K562 treated with DMSO at 1 percent for 12 hours (cell line): ENCODE results near the gene TRIM4. TPM values are rescaled to one million over a fixed set of nuclear protein-coding genes. Genes with fewer than 3 reads are reported as not detected.

Experiments used
- total RNA-seq: library from RNA; unstranded; fragments of 300-600 nt; gene quantifications from 2 replicates; pipeline ENCODE4 v1.2.3, GENCODE V29; 2022; ENCODE audit not compliant: insufficient read depth

TRIM4 gene, protein sequence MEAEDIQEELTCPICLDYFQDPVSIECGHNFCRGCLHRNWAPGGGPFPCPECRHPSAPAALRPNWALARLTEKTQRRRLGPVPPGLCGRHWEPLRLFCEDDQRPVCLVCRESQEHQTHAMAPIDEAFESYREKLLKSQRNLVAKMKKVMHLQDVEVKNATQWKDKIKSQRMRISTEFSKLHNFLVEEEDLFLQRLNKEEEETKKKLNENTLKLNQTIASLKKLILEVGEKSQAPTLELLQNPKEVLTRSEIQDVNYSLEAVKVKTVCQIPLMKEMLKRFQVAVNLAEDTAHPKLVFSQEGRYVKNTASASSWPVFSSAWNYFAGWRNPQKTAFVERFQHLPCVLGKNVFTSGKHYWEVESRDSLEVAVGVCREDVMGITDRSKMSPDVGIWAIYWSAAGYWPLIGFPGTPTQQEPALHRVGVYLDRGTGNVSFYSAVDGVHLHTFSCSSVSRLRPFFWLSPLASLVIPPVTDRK
- total RNA-seq, result 22.1 and 47.3 TPM in 2 replicates

DNA sequence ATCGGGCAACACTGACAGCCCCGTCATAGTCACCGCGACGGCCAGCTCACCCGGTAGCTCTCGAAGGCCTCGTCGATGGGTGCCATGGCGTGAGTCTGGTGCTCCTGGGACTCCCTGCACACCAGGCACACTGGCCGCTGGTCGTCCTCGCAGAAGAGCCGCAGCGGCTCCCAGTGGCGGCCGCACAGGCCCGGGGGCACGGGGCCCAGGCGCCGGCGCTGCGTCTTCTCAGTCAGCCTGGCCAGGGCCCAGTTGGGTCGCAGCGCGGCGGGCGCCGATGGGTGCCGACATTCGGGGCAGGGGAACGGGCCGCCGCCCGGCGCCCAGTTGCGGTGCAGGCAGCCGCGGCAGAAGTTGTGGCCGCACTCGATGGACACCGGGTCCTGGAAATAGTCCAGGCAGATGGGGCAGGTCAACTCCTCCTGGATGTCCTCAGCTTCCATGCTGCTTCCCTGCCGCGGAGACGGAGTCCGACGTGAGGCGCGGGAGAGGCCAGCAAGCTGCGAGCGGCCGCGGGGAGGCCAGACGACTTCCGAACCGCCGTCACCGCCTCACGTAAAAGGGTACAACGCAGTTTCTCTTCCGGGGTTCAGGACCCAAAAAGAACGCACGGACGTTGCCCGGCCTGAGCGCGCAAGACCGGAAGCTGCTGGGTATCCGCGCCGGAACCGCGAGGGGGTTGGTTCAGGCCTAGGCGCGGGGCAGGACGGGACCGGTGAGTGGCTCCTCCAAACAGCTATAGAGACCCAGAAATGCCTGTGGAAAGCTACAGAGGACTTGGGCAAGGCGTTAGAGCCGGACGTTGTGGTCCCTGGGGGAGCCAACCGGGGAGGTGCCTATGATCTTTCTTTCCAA is at the start of gene TRIM4:
Gene TRIM4, minus strand, starts transcription at position 572 of the 855 bp plus-strand sequence. Its CDS starts 129 bp downstream, at position 443.

DNA sequence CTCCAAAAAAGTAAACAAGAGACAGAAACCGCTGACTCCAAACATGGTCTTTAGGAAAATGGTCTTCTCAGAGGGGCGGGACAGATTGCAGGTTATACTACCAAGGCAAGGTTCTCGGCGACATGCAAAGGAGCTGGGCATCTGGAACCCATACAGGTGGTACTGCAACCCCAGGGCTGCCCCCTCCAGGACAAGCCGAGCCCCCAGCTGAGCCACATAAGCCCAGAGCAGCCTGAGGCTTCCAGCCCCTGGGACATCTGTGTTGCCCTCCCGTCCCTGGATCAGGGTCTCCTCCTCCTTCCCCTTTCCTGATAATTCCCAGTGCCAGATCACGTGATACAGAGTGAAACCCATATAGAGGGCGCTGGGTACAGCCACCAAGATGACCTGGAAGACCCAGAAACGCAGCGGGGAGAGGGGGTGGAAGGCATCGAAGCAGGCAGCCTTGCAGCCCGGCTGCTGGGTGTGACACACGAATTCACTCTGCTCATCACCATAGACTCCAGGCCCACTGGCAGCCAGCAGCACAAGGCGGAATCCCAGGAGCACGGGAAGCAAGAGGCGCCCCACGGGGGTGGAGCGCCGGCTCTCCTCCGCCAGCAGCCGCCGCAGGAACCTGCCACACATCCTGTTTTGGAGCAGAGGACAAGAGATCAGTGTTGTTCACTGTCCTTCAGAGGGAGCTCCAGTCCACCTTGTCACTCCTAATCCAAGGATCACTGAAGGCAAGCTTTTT is 9.8 kb upstream of the TRIM4 start, which contains the start of gene GJC3:
Gene GJC3, minus strand, starts transcription at position 627 of the 736 bp plus-strand sequence. Its CDS starts 0 bp downstream, at position 627.

DNA sequence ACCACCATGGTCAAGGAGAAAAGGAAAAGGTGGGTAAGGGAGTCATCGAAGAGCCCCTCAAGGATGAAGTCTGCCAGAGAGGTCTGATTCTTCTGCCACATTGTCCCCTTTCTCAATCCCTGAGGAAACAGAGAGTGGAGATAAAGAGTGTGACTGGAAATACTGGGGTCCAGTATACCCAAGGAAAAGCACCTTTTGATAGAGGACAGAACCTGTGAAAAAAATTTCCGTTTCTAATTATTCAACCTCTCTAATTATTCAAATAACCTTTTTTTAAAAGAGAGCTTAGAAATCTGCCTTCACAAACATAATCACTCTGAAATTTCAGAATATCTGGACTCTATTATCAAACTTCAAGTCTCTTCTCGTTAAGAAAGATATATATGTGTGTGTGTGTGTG is 42.4 kb downstream of the TRIM4 start, which contains the start of gene OR2AE1:
Gene OR2AE1, minus strand, starts transcription at position 101 of the 400 bp plus-strand sequence. Its CDS starts 0 bp downstream, at position 101.

Other genes starting within 250 kb of the TRIM4 start
- 3.2 and 11.1 TPM in 2 replicates for gene CYP3A5, start 239.5 kb downstream of the TRIM4 start, total RNA-seq
- not detected in 2 replicates for gene CYP3A7, start 184.3 kb downstream of the TRIM4 start, total RNA-seq
- gene CYP3A4, start 135.3 kb downstream of the TRIM4 start, total RNA-seq, result not detected in 2 replicates
- gene CYP3A43, start 91.5 kb downstream of the TRIM4 start, total RNA-seq, result not detected in 2 replicates
- gene OR2AE1, start 42.5 kb downstream of the TRIM4 start, total RNA-seq, result not detected in 2 replicates
- gene GJC3, start 10.1 kb upstream of the TRIM4 start, total RNA-seq, result not detected in 2 replicates
- gene AZGP1, start 56.5 kb upstream of the TRIM4 start, total RNA-seq, result not detected in 2 replicates
- gene ZKSCAN1, start 96.1 kb upstream of the TRIM4 start, total RNA-seq, result 7.7 and 24.0 TPM in 2 replicates
- gene ZSCAN21, start 130.2 kb upstream of the TRIM4 start, total RNA-seq, result 8.9 and 17.0 TPM in 2 replicates
- gene ZNF3, start 162.2 kb upstream of the TRIM4 start, total RNA-seq, result 20.8 and 32.0 TPM in 2 replicates
- 137 and 153 TPM in 2 replicates for gene COPS6, start 169.4 kb upstream of the TRIM4 start, total RNA-seq
- 428 and 455 TPM in 2 replicates for gene MCM7, start 181.9 kb upstream of the TRIM4 start, total RNA-seq
- 17.2 and 19.9 TPM in 2 replicates for gene AP4M1, start 182.1 kb upstream of the TRIM4 start, total RNA-seq
- 54.3 and 104 TPM in 2 replicates for gene TAF6, start 199.8 kb upstream of the TRIM4 start, total RNA-seq
- gene CNPY4, start 200.1 kb upstream of the TRIM4 start, total RNA-seq, result 9.2 and 11.9 TPM in 2 replicates
- 4.0 and 6.1 TPM in 2 replicates for gene MBLAC1, start 207.4 kb upstream of the TRIM4 start, total RNA-seq
- gene LAMTOR4, start 229.4 kb upstream of the TRIM4 start, total RNA-seq, result 285 and 449 TPM in 2 replicates
- 36.9 and 43.3 TPM in 2 replicates for gene TRAPPC14, start 239.2 kb upstream of the TRIM4 start, total RNA-seq
- 5.9 and 6.2 TPM in 2 replicates for gene GAL3ST4, start 249.1 kb upstream of the TRIM4 start, total RNA-seq